Activated T-helper 1 cell treated with Interleukin-2 at 50 U/mL for 16 hours (primary cell): ENCODE measurements around the gene DHX36.

Experiments
- DNase-seq: peaks from one replicate; pipeline ENCODE4 v3.0.0-alpha.2; 2020; ENCODE audit warnings: low read depth

Gene DHX36

GRCh38 chr3:154323891-154324738 lies at the start of gene DHX36:
DHX36 (minus strand) TSS chr3:154324487; CDS start chr3:154324416, 71 bp downstream.
- DNase-seq = peak; percentile 78

- DNase-seq = no peak
These were observed 42.9 kb upstream of the DHX36 start for GRCh38 chr3:154367221-154367620.

- no peak for DNase-seq
These were observed 40.6 kb upstream of the DHX36 start for GRCh38 chr3:154364849-154365248.

- no peak for DNase-seq
These were observed 36.8 kb upstream of the DHX36 start for GRCh38 chr3:154361099-154361498.

GRCh38 chr3:154356009-154356408 lies 31.7 kb upstream of the DHX36 start:
- no peak for DNase-seq

GRCh38 chr3:154349223-154349622 lies 24.9 kb upstream of the DHX36 start:
- DNase-seq = no peak

GRCh38 chr3:154345422-154346122 lies 21.3 kb upstream of the DHX36 start:
- DNase-seq = no peak

GRCh38 chr3:154338570-154338969 lies 14.3 kb upstream of the DHX36 start:
- no peak for DNase-seq

GRCh38 chr3:154338008-154338407 lies 13.7 kb upstream of the DHX36 start:
- DNase-seq = no peak

GRCh38 chr3:154334973-154335420 lies 10.7 kb upstream of the DHX36 start:
- DNase-seq = no peak

- DNase-seq = no peak
These were observed 3.6 kb upstream of the DHX36 start for GRCh38 chr3:154327871-154328270.

- DNase-seq = no peak
These were observed 632 bp upstream of the DHX36 start for GRCh38 chr3:154324919-154325318.

- no peak for DNase-seq
These were observed 7.1 kb downstream of the DHX36 start for GRCh38 chr3:154316974-154317767.

- no peak for DNase-seq
These were observed 10.1 kb downstream of the DHX36 start for GRCh38 chr3:154314152-154314551.

GRCh38 chr3:154310840-154311239 lies 13.4 kb downstream of the DHX36 start:
- no peak for DNase-seq

- no peak for DNase-seq
These were observed 16.9 kb downstream of the DHX36 start for GRCh38 chr3:154307363-154307762.

GRCh38 chr3:154304936-154305335 lies 19.4 kb downstream of the DHX36 start:
- DNase-seq = no peak

GRCh38 chr3:154304116-154304786 lies 20.0 kb downstream of the DHX36 start:
- DNase-seq = no peak

- no peak for DNase-seq
These were observed 22.7 kb downstream of the DHX36 start for GRCh38 chr3:154301561-154301960.

GRCh38 chr3:154294016-154294415 lies 30.3 kb downstream of the DHX36 start:
- DNase-seq = no peak

GRCh38 chr3:154290187-154290586 lies 34.1 kb downstream of the DHX36 start:
- no peak for DNase-seq

- DNase-seq = no peak
These were observed 39.1 kb downstream of the DHX36 start for GRCh38 chr3:154285221-154285620.
